Measurements from ENCODE around the gene PTPRM.

Gene PTPRM

GRCh38 chr18:8003878-8004675, 437.0 kb downstream of the PTPRM start:
- DNase-seq (ENCODE audit: low read depth in 2 of 2) = peak; percentile 32 to 35

- DNase-seq (ENCODE audit: low read depth in 2 of 2) = no peak
These were observed 437.7 kb downstream of the PTPRM start for GRCh38 chr18:8004792-8005191.

DNA sequence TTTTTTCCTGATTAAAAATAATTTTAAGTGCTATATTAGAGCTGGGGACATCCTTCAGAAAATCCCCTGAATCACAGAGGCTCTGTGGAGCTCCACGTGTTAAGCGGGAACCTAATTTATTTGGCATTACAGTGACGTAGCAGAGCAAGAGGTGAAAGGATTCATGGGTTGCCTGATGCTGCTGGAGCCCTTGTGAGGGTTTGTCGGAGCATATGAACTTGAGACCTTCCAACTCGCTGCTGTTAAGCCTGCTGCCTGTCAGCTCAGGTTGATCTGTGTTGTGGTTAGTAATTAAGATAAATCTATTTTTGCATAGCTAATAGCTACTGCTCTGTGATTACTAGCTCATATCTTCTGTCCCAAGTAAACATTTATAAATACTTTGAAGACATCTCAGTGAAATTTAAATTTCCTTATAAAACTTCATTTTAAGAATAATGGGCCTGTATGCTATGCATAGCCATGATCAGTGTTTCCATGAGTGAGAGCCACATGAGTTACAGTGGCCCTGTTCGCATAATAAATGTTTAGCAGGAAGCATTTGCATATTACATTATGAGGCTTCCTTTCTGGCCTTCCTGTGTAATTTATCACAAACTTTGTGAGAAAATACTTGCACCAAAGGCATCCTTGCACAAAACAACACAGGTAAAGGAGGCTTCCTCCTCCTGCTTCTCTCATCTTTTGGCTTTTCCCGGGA, 438.9 kb downstream of the PTPRM start:
- no peak for DNase-seq (ENCODE audit: low read depth in 2 of 2)

- no peak for DNase-seq (ENCODE audit: low read depth in 2 of 2)
These were observed 439.9 kb downstream of the PTPRM start for GRCh38 chr18:8006979-8007378.

DNA sequence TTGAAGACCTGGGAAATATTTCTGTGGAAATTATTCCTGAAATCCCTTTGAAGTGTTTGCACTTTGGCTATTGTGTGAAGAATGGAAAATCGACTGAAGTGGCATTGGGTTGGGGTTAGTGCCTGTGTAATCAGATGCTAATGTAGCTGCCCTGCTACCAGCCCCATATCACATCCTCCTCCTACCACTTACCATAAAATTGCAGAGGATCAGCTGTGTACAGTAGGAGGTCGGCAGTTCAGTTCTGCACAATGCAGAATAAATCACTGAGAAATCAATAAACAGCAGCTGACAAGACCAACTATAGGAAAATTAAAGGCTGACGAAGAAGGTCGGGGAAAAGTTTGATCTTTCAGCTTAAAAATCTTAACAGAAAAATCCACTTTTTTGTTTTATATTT, 440.9 kb downstream of the PTPRM start:
- no peak for DNase-seq (ENCODE audit: low read depth in 2 of 2)

DNA sequence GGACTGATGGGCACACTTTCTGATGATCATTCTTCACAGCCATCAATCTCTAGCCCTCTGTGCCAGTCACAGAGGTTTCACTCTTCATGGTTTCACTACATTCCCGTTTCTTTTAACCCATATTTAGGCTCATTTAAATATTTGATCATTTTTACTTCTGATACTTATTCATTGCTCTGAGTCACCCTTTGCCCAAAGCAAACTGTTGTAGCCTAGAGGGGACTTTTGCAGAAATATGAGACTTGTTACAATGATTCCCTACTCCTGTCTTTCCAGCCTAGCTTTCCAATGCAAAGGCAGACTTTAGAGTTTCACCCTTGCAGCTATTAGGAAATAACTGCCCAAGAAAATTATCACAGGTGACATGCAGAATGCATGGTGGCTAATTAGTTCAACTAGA, 444.2 kb downstream of the PTPRM start:
- DNase-seq (ENCODE audit: low read depth in 2 of 2) = no peak

DNA sequence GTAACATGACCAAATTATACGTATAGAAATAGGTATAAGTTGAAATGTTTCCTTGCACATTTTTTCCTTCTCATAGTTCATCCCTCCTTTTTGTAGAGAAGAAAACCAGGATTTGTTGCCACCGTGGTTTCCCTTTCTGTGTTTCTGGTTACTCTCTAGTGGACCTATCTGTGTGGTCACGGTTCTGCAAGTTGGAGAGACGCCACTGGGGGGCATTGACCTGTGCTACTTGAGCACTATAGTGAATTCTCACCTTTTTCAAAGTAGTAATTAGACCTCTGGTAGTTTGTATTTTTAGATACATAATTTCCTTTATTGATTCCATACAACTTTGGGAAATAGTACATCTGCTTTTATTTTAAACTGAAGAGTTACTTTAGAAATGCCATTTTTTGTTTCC, 444.8 kb downstream of the PTPRM start:
- no peak for DNase-seq (ENCODE audit: low read depth in 2 of 2)

DNA sequence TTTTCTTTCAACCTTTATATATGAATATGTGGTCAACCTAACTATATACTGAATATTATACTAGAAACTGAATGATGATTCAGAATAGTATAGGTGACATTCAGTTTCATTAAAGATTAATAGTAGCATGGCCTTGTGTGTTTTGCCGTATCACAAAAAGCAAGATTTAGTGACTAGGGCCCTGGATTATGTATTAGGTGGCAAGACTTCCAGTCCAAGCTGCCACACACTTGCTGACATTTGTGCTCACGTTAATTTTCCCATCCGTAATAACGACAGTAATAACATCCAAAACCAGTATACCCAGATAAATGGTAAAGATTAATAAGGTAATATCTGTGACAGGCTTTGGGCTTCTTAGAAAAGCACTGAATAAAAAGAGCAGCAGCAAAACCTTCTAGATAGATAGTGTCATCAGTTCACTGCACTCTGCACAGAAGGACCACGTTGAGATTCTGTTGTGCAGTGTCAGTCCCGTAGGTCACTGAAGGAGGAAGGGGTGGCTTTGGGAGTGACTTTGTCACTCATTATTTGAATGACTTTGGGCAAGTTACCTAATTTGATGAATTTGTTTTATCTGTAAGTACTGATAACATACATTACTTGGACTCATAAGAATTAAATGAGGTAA, 451.7 kb downstream of the PTPRM start:
- DNase-seq (ENCODE audit: low read depth in 2 of 2) = no peak

DNA sequence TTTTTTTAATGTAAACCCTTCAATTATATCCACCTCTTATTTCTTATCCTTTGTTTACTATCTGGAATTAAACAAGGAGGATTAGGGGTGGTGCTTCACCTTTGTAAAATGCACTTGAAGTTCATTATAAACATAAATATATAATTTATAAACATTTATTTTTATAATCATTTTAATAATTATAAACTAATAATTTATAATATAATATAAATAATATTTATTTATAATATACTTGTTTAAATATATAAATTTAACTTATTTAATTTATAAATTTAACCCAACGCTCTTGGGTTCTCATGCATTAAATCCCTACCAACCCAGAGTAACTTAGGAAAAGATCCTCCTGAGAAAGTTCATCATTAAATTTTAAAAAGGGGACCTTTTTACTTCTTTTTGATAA, 452.5 kb downstream of the PTPRM start:
- no peak for DNase-seq (ENCODE audit: low read depth in 2 of 2)

- no peak for DNase-seq (ENCODE audit: low read depth in 2 of 2)
These were observed 453.2 kb downstream of the PTPRM start for GRCh38 chr18:8020132-8020846.

DNA sequence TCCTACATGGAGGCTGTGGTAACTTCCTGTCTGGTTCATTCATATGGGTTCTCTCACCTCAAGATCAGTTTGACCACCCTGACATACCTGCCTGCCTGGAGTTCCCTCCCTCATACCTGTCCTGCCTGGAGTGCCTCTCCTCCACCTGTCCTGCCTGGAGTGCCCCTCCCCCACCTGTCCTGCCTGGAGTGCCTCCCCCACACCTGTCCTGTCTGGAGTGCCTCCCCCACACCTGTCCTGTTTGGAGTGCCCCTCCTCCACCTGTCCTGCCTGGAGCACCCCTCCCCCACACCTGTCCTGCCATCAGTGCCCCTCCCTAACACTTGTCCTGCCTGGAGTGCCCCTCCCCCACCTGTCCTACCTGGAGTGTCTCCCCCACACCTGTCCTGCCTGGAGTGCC, 461.9 kb downstream of the PTPRM start:
- DNase-seq (ENCODE audit: low read depth in 2 of 2) = no peak

GRCh38 chr18:8029731-8030130, 462.6 kb downstream of the PTPRM start:
- no peak for DNase-seq (ENCODE audit: low read depth in 2 of 2)

DNA sequence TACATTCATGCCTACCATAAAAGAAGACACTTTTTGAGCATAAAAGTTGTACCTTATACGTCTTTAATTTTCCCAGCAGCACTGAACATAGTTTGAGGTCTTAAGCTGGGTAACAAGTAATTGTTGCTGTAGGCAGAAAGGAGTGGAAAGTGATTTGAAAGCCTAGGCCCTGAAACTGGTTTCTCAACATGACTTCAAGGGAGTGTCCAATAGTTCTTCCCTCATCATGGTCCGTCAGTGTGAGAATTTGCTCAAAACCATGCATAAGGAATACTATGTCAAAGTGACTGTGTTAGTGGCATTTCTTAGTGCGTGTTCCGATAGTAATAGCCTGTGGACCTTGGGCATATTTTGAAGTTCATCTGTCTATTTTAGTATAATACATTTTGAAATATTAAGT, 463.1 kb downstream of the PTPRM start:
- no peak for DNase-seq (ENCODE audit: low read depth in 2 of 2)

DNA sequence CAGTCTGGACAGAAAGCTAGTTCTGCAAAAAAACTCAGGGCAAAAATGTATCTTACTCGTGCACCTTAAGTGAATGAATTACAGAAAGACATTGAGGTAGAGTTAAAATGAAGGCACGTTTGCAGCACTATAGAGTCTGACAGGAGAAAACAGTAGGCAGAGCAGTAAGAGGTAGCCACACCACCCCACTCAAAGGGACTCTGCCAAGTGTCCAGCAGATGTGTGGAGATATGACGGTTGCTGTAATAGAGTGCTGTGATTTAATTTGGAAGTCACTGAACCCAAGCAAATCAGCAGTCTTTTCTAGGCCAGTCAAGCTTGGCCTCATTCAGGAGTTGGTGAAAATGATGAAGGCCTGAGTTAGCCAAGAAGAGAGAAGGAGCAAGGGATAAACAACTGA, 464.4 kb downstream of the PTPRM start:
- no peak for DNase-seq (ENCODE audit: low read depth in 2 of 2)

DNA sequence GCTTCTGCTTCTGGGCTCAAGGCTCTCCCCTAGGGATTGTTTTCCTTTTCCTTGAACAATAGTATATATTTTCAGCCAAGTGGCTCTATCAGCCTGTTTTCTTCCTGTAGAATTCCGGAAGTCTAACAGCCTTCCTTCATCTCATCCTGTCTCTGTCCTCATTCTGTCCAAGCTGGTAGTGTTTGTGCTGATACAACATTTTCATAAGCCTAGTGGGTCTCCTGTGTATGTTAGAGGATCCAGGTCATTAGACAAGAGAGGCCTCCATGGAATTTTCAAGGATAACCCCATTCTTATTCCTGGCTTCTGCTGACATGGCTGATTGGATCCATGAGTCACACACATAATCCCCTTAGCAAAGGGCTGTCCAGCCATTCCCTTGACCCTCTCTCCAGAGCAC, 467.6 kb downstream of the PTPRM start:
- DNase-seq (ENCODE audit: low read depth in 2 of 2) = no peak

DNA sequence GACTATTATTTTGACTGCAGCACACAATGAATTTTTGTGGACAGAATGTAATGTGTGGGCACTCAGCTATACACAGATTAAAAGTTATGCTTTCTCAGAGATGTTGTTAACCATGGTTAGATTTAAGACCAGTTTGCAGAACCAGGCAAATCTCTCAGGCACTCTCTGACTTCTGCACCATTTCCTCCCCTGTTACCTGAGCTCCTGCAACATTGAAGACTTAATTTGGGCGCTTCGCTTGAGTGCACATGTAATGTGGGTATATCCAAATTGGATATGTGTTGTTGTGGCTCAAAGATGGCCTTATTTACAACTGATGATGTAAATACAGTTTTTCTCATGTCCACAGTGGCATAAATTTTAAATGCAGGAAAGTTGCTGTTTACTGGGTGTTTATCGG, 469.4 kb downstream of the PTPRM start:
- DNase-seq (ENCODE audit: low read depth in 2 of 2) = no peak

- DNase-seq (ENCODE audit: low read depth in 2 of 2) = no peak
These were observed 470.2 kb downstream of the PTPRM start for GRCh38 chr18:8037296-8037695.

GRCh38 chr18:8040021-8040420, 472.9 kb downstream of the PTPRM start:
- DNase-seq (ENCODE audit: low read depth in 2 of 2) = no peak

DNA sequence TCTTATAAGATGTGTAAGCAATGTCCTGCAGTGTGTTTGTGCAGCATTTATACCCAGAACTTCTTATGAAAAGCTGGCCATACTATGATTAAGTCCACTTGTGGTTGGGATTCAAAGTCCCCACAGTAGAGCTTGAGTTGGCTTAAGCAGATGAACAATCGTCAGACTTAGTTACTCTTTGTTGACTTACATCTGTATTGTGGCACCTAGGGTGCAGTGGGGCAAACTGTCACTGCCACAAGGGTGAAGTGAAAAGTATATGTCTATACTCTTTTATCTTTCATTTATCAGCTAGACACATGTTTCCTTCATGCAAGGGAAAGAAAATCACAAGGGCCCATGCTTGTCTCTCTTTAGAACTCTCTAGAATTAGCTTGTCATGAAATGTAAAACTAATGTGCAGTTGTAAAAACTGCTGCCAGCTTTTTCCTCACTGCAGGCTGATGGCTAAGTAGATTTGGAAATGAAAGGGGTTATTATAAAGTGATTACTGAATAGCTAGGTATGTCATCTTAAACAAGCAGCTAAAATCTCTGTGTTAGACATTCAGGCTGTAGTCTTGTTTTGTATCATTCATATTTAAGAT, 474.5 kb downstream of the PTPRM start:
- no peak for DNase-seq (ENCODE audit: low read depth in 2 of 2)

DNA sequence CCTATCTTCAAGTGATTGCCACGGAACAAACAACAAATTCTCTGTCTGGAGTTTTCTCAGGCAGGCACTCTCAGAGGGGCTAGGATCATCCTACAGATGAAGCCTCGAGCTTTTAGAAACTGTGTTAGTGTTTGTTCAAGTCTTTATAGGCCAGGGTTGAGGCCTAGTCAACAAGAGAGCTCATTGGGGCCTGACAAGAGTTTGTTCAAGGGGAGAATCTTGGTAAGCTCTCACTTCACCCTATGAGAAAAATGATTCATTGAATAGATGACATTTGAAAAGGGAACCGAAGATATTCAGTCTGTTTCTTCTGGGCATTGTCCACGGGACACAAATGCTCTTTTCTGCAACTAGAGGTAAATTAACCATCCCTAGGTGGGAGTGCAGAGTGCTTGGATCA, 476.9 kb downstream of the PTPRM start:
- DNase-seq (ENCODE audit: low read depth in 2 of 2) = no peak

DNA sequence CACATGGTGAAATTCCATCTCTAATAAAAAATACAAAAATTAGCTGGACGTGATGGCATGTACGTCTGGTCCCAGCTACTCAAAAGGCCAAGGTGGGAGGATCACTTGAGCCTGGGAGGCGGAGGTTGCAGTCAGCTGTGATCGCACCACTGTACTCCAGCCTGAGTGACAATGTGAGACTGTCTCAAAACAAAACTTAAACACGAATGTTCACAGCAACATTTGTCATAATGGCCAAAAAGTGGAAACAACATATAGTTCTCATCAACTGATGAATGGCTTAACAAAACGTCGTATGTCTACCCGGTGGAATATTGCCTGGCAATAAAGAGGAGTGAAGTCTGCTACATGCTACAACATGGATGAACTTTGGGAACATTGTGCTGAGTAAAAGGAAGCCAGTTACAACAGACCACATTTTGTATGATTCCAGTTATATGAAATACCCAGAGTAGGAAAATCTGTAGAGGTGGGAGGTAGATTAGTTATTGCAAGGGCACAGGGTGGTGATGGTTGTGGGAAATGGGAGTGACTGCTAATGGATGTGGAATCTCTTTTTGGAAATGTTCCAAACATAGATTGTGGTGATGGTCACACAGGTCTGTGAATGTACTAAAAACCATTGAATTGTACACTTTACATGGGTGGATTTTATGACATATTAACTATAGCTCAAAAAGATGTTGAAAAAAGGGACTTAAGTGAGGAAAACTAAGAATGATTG, 478.2 kb downstream of the PTPRM start:
- no peak for DNase-seq (ENCODE audit: low read depth in 2 of 2)
